Fibroblast of peridontal ligament (primary cell): ENCODE results near the gene ZBTB7A.

ENCODE experiments used
- DNase-seq: peaks from one replicate; pipeline ENCODE4 v3.0.0-alpha.2; 2010; ENCODE audit errors: extremely low read depth

The ZBTB7A gene

DNA sequence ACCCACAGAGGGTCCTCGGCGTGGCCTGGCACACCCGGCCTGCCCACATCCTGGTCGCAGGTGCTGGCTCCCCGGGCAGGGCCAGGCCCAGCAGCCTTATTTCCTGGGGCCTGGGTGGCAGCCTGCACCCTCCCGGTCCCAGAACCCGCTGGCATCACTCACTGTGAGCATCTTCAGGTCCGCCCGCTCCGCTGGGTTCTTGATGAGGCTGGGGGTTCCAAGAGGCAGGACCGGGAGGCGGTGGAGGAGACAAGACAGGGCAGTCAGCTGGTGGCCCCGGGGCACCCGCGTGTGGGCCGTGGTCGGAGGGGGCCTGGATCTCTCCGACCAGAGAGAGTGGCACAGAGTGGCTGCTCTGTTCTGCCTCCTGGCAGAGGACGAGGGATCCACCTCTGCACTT lies 27.6 kb upstream of the ZBTB7A start:
- no peak for DNase-seq

DNA sequence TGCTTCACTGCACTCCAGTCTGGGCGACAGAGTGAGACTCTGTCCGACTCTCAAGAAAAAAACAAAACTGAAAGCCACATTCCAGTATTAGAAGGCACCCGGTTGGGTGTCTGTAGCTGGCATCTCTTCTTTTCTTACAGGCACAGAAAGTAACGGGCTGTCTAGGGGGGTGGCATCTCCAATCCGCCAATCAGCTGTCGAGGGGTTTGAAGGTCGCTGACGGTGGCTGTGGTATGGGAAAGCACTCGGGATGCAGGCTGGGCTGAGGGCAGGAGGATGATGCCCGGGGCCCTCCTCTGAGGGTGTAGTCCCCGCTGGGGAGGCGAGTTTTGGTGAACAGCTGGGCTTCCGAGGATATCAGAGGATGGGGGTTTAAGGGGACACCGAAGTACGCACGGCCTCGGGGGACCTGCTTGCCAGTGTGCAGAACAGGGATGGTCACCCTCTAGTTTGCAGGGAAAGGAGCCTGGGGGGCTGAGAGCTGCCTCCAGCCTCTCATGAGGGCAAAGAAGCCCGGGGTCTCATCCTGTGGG lies 27.0 kb upstream of the ZBTB7A start:
- DNase-seq: no peak

DNA sequence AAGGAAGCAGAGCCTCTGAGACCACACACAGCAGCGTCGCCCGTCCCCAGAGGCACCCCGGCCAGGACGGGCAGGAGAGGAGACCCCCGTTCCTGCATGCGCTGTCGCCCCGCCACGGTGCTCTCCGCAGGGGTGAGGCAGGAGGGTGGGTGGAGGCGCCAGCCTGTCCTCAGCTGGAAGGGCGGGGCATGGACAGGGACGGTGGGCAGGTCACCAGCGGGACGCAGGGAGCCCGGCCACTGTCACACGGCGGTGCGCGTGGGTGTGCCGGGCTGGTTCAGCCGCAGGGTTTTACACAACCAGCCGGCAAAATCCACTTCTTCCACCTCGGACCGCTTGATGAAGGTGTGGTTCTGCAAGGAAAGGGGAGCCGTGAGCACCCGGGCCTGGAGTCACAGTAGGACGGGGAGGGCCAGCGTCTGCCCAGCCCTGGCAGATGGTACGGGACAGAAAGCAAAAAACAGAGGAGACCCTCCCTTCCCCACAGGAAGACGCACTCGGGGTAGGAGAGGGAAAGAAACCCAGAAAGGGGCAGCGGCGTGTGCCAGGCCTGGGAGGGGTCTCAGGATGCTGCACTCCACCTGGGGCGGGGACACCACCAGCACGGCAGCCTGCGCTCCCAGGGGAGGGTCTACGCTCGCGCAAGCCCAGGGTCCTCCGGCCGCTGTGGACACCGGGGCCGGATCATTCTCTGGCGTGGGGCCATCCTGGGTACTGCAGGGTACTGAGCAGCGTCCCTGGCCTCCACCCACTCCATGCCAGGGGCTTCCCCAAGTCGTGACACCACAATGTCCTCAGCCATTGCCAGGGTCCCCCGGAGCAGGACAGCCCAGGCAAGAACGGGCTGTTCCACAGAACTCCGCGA lies 23.9 kb upstream of the ZBTB7A start:
- DNase-seq: no peak

DNA sequence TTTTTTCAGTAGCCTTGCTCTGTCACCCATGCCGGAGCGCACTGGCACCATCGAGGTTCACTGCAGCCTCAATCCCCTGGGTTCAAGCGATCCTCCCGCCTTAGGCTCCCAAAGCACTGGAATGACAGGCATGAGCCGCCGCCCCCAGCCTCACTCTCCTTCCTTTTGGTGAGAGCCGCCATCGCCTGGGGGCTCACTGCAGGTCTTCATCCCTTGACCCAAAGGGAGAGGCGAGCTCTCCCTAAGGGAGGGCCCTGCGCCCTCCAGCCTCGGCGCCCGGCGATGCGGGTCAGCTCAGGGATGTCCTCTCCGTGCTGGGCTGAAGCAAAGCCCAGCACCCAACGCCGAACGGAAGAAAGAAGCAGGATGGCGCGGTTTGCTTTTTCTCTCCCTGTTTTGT lies 23.2 kb upstream of the ZBTB7A start:
- no peak for DNase-seq

DNA sequence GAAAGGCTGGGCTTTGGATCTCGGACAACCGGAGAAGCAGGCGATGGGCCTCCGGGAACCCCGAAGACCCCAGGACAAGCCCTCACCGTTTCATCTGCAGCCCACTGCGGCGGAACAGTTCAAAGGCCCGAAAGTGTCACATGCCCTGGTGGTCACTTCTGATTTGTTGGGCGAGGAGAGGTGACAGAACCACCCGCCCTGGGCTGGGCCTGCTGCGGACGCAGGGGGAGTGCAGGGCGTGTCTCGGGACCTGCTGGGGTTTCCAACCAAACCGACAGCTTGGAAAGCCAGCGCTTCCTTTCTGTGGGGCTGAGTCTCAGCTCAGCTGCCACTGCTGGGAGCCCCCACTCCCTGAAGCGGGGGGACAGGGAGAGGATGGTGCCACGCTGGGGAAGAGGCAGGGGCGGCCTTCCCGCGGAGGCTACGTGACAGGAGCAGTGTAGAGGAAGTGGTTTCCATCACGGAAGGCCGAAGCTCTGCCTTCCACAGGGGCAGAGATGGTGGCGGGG lies 22.8 kb upstream of the ZBTB7A start:
- no peak for DNase-seq

DNA sequence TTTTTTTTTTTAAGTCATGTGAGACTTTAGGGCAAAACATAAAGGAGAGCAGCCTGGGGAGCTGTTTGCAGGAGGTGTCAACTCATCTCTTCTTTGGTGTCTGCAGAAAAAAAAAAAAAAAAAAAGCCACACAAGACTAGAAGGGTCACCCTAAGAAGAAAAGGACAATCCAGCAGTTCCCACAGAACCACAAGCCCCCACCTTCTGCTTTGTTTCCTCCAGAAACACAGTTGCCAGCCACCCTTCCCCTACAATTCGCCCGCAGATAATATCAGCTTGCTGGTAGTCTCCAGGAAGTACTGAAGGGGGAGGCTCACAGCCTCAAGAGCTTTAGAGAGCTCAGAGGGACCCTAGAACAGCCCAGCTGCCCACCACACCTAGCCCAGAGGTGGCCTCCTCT lies 22.3 kb upstream of the ZBTB7A start:
- no peak for DNase-seq

DNA sequence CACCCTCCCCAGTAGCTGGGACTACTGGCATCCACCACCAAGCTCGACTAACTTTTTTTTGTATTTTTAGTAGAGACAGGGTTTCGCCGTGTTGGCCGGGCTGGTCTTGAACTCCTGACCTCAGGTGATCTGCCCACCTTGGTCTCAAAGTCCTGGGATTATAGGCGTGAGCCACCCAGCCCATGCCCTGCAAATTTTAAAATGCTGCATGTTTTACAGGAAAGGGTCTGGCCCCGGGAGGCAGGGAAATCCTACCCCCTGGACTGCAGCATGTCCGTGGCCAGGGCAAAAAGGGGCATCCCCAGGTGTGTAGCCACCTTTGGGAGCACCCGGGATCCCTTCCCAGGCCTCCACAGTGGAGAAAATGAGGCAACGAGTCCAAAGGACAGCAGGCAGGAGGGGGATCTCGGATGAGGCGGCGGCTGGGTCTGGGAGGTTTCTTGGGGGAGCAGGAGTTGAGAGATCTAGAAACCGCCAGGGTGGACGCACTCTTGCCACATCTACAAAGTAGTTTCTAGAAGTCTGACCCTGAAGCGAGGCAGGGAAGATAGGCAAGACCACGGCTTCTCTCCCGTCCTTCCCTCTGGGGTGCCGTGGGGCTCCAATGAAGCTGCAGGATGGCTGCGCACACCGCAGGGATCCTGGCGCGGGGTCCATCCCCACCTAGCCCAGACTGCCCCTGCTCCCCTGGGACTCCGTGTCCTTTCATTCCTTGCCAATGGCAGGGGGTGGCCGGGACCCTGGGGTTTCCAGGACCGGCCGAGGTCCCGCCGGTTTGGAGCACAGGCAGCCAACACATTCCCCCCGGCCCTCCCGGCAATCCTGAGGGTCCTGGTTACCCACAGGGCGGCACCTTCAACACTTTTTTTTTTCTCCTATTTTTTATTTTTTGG lies 21.3 kb upstream of the ZBTB7A start:
- no peak for DNase-seq

DNA sequence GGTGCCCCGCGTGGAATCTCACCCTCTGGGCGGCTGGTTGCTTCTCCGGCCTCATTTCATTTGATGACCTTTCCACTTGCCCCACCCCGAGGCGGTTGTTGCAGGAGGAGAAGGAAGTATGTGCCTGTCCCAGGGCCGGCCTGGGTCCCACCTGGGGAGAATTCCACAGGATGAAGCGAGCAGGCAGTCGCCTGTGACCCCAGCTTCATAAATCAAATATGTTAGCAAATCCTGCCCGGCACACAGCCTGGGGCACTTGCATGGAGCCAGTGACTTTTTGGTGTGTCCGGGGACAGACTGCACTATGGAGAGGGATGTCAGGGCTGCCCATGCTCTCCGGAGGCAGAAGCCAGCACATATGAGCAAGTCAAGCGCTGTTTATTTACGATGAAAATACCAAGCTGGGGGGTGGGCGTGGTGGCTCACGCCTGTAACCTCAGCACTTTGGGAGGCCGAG lies 19.7 kb upstream of the ZBTB7A start:
- DNase-seq: no peak

DNA sequence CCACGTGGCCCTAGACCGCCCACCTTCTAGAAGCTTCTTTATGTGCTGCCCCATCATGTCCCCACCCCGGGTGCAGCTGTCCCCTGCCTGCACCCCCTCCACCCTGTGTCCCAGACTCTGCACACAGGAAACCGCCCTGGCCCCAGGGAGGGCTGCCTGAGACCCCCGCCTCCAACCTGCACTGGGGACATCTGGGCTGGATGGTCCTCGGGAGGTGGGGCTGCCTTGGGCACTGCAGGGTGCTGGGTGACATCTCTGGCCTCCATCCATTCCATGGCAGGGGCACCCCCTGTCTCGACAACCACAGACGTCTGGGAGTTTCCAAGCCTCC lies 17.8 kb upstream of the ZBTB7A start:
- DNase-seq: no peak

DNA sequence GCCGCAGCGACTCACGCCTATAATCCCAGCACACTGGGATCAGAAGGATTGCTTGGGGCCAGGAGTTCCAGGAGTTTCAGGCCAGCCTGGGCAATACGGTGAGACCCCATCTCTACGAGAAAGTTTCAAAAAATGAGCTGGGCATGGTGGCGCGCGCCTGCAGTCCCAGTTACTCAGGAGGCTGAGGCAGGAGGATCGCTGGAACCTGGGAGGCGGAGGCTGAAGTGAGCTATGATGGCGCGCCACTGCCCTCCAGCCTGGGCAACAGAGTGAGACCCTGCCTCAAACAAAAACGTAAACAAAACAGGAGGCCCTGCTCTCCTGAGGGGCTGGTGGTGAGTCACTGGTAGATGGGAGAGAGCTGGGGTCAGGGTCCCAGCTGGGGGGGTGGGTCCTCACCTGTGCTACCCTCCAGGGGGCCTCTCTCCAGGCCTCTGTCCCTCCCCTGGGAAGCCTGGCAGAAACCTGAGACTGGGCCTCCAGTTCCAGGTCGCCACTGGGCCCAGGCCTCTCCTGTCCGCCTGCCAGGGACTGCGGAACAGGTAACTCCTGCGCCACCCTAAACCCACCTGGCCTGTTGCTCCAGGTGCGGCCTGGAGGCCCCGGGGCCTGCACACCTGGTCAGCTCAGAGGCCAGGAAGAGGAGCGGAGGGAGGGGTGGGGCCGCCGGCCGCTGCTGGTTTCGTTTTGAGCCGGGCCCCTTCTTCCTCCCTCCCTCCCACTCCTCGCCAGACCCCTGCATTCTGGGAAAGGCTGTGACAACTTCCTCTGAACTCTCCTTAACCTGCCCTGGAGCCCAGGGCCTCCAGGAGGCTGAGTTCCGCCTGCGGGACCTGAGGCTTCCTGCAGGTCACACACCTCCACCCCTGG lies 17.2 kb upstream of the ZBTB7A start:
- DNase-seq: no peak

DNA sequence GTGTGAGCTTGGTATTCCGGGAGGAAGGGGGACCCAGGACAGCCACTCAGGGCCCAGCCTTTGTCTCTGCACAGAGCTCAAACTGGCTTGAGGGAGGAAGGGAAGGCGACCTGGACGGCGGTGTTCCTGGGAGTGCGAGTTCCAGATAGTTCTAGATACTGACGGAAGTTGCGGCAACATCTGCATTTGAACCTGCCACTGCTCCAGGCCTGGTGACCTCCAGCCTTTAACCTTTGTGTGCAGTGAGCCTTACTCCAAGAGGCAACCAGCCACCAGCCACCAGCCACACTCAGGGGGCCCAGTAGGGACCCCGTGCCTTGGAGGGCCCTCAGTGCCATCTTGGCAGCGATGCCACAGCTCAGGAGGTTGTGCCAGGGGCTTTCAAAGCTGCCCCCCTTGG lies 15.5 kb upstream of the ZBTB7A start:
- no peak for DNase-seq

DNA sequence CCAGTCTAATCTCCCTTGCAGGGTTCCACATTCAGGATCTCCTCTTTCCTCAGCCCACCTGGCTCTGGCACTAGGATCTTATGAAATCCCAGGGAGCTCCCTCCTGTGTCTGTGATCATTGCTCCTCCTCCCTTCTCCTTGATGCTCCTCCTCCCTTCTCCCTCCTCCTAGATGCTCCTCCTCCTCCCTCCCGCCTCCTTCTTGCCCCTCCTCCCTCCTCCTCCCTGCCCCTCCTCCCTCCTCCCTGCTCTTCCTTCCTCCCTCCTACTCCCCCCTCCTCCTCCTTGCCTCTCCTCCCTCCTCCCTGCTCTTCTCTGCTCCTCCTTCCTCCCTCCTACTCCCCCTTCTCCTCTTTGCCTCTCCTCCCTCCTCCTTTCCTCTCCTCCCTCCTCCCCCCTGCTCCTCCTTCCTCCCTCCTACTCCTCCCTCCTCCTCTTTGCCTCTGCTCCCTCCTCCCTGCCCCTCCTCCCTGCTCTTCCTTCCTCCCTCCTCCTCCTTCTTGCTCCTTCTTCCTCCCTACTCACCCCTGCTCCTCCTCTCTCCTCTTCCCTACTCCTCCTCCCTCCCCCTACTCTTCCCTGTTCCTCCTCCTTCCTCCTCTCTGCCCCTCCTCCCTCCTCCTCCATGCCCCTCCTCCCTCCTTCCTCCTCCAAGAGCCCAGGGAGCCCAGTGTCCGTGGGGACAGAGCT lies 14.9 kb upstream of the ZBTB7A start:
- DNase-seq: no peak

DNA sequence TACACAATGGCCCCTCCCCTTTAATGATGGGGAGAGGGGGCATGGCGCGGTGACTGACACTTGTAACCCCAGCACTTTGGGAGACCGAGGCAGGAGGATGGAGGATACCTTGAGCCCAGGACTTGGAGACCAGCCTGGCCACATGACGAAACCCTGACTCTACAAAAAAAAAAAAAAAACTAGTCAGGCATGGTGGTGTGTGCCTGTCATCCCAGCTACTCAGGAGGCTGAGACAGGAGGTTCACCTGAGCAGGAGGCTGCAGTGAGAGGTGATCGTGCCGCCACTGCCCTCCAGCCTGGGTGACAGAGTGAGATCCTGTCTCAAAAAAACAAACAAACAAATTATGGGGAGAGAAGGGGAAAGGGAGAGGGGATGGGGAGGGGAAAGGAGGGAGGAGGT lies 13.8 kb upstream of the ZBTB7A start:
- DNase-seq: no peak

DNA sequence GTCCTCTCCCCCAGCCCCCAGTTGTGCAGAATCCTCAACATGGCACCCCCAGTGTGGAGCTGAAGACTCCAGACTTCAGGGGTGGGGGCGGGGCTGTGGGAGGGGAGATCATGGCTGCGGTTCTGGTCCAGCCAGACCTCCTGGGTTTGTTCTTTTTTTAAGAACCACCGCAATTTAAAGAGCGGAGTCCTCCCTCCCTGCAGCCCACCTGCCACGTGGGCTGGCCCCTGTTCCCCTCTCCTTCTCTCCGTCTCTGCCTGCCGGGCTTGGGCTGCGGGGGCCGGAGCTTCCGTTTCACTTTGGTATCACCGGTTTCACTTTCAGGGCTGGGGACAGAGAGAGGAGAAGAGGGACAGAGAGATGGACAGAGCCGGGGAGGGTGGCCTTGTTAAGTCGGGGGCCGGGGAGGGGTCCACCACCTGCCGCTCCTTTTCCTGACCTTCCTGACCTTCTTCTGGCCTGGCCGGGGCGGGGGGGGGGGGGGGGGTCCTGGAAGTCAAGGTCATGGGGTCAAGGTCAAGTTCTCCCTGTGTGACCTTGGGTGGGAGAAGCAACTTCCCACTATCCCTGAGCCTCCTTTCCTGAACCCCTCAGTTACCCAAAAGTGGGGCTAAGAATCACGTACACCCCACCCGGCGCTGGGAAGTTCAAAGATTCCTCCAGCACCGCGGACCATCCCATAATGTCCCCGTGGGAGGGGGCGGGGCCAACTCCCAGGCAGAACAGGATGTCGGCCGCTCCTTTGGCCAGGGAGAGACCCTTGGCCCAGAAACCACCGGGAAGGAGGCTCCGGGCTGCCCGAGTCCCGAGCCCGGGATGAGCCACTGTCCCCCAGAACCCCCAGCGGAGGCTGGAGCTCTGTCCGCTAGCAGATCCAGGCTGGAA lies 11.3 kb upstream of the ZBTB7A start:
- no peak for DNase-seq

DNA sequence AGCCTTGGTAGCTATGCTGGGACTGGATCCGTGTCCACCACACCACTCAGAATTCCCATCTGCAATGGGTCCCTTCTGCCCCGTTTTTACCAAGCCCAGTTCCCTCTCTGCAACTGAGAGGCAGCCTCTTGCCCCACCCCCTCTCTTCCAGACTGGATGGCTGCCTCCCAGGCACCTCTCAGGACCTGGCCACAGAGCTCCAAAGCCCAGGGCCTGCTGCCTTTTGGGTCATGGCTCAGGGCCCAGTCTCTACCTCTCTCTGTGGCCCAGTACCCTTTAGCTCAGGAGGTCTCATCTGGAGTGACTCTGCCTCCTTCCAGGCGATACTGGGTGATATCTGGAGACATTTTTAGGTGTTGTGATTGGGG lies 10.3 kb upstream of the ZBTB7A start:
- DNase-seq: no peak

DNA sequence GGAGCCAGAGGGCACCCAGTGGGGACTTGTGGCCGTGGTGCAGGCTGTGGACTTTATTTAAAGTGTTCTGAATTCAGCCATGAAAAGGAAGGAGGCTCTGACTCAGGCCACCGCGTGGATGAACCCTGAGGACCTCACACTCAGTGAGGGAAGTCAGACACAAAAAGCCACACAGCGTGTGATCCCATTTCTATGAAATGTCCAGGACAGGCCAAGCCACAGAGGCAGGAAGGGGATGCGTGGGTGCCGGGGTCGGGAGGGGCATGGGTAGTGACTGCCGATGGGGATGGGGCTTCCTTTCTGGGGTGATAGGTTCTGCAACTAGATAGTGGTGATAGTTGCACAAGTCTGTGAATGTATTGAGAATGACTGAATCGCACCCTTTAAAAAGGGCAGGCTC lies 8.7 kb upstream of the ZBTB7A start:
- no peak for DNase-seq

DNA sequence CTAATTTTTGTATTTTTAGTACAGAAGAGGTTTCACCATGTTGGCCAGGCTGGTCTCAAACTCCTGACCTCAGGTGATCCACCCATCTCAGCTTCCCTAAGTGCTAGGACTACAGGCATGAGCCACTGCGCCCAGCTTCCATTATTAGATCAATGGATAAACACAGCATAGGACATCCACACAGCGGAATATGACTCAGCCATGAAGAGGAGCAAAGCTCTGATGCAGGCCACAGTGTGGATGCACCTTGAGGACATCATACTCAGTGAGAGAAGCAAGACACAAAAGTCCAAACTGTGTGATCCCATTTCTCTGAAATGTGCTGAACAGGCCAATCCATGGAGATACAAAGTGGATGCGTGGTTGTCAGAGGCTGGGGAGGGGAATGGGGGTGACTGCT lies 4.9 kb upstream of the ZBTB7A start:
- no peak for DNase-seq

DNA sequence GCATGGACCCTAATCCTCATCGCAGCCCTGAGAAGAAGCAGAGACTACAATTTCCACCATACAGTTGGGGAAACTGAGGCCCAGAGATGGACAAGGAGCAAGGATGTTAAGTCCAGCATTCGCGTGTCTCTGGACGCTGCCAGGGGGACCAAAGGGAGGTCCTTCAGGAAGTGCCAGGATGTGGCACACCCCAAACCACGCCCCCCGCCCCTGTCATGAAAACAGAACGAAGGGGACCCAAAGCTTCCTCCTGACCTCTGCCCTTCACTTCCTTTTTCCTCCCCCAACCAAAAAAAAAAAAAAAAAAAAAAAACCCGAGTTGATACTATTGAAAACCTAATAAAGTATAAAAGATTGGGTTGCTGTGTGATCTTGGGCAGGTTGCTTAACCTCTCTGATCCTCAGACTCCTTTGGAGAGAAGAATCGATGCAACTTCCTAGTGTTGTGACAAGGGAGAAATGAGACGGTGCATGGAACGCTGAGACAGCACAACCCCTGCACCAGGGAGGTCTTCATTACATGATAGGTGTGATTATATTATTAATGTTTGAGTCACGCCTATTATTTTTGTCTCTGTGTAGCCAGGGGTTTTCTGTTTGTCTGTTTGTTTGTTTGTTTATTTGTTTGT lies 2.7 kb upstream of the ZBTB7A start:
- no peak for DNase-seq
